IMR-90 (cell line): ENCODE data around the gene COL4A2. TPM values are rescaled to one million over a fixed set of nuclear protein-coding genes. Genes with fewer than 3 reads are reported as not detected.

Source experiments
- ATAC-seq: fragments of 200-7000 bp; cut with Tn5 transposase; 2 replicates; pipeline ENCODE4 v1.9.1; 2020; ENCODE audit warnings: low read depth, mild to moderate bottlenecking, moderate library complexity
- BruUV-seq: library from RNA; stranded (reverse); fragments of 400-500 nt; replicated peaks from 2 replicates; lab custom pipeline; 2021; lab: Mats Ljungman, UMichigan
- CTCF ChIA-PET: fragments of 300-600 bp; formaldehyde crosslinking; extraction: SDS; loops from one replicate; lab custom pipeline; 2021; ENCODE audit warnings: antibody characterized with exemption; lab: Yijun Ruan, JAX
- POLR2A ChIA-PET: fragments of 300-600 bp; sonication (Branson Sonifier 250); formaldehyde crosslinking; loops from one replicate; lab custom pipeline; 2022; ENCODE audit warnings: antibody characterized with exemption; ENCODE audit not compliant: unreplicated experiment; lab: Charles Lee
- DNase-seq: peaks from one replicate; pipeline ENCODE4 v3.0.0; 2013
- H2AFZ ChIP-seq: replicated peaks from 2 replicates; pipeline ENCODE3; 2013; ENCODE audit warnings: low read length, mild to moderate bottlenecking; ENCODE audit not compliant: poor library complexity
- H2AK5ac ChIP-seq: 2 replicates; pipeline ENCODE4 v1.6.1; 2013; ENCODE audit warnings: low read depth, low read length, inconsistent platforms
- H2AK9ac ChIP-seq: replicated peaks from 2 replicates; pipeline ENCODE3; 2013; ENCODE audit warnings: mild to moderate bottlenecking, low read depth, low read length, moderate library complexity; ENCODE audit not compliant: poor library complexity
- H2BK120ac ChIP-seq: 2 replicates; pipeline ENCODE4 v1.6.1; 2013; ENCODE audit warnings: low read depth, low read length, inconsistent platforms
- H2BK15ac ChIP-seq: 3 replicates; pipeline ENCODE4 v1.6.1; 2013; ENCODE audit warnings: low read depth, low read length, inconsistent platforms
- H2BK20ac ChIP-seq: 2 replicates; pipeline ENCODE4 v1.6.1; 2013; ENCODE audit warnings: low read depth, mild to moderate bottlenecking, inconsistent platforms, low read length, moderate library complexity
- H2BK5ac ChIP-seq: 2 replicates; pipeline ENCODE4 v1.6.1; 2013; ENCODE audit warnings: mild to moderate bottlenecking, low read depth, low read length, inconsistent platforms; ENCODE audit not compliant: poor library complexity, severe bottlenecking
- H3K14ac ChIP-seq: replicated peaks from 2 replicates; pipeline ENCODE4 v1.6.1; 2013; ENCODE audit warnings: low read depth, low read length, inconsistent platforms
- H3K18ac ChIP-seq: 2 replicates; pipeline ENCODE4 v1.6.1; 2013; ENCODE audit warnings: low read depth, low read length, control low read depth
- H3K23ac ChIP-seq: 2 replicates; pipeline ENCODE4 v1.6.1; 2013; ENCODE audit warnings: low read depth, low read length, inconsistent platforms
- H3K27ac ChIP-seq: 2 replicates; pipeline ENCODE4 v1.5.1; 2013; ENCODE audit warnings: mild to moderate bottlenecking, control low read depth, low read length; ENCODE audit not compliant: insufficient read depth
- H3K27me3 ChIP-seq: 2 replicates; pipeline ENCODE4 v1.6.1; 2013; ENCODE audit warnings: low read length; ENCODE audit not compliant: control insufficient read depth, insufficient read depth
- H3K36me3 ChIP-seq: 2 replicates; pipeline ENCODE4 v1.6.1; 2013; ENCODE audit warnings: low read length, mixed read lengths; ENCODE audit not compliant: control insufficient read depth, insufficient read depth
- H3K4ac ChIP-seq: 2 replicates; pipeline ENCODE4 v1.6.1; 2013; ENCODE audit warnings: low read depth, low read length, inconsistent platforms
- H3K4me1 ChIP-seq: 2 replicates; pipeline ENCODE4 v1.6.1; 2013; ENCODE audit warnings: low read length, mixed read lengths; ENCODE audit not compliant: control insufficient read depth, insufficient read depth
- H3K4me2 ChIP-seq: 2 replicates; pipeline ENCODE4 v1.6.1; 2013; ENCODE audit warnings: low read depth, mild to moderate bottlenecking, control low read depth, low read length, moderate library complexity
- H3K4me3 ChIP-seq: 2 replicates; pipeline ENCODE4 v1.5.1; 2013; ENCODE audit warnings: low read depth, mild to moderate bottlenecking, control low read depth, low read length, moderate library complexity; ENCODE audit not compliant: insufficient read depth
- H3K56ac ChIP-seq: 2 replicates; pipeline ENCODE4 v1.6.1; 2013; ENCODE audit warnings: low read length, inconsistent platforms; ENCODE audit not compliant: insufficient read depth; ENCODE audit errors: extremely low read depth
- H3K79me1 ChIP-seq, 2 experiments: 2 replicates each; pipeline ENCODE4 v1.6.1; 2013; ENCODE audit warnings: low read length in 2 of 2, inconsistent platforms in 1 of 2, low read depth in 1 of 2
- H3K9ac ChIP-seq: 2 replicates; pipeline ENCODE4 v1.6.1; 2013; ENCODE audit warnings: low read depth, low read length, control low read depth
- H3K9me1 ChIP-seq: 2 replicates; pipeline ENCODE4 v1.6.1; 2013; ENCODE audit warnings: low read length, inconsistent platforms; ENCODE audit not compliant: insufficient read depth
- H3K9me3 ChIP-seq: 2 replicates; pipeline ENCODE4 v1.6.1; 2013; ENCODE audit warnings: low read length; ENCODE audit not compliant: control insufficient read depth, insufficient read depth
- H4K20me1 ChIP-seq: 2 replicates; pipeline ENCODE4 v1.6.1; 2013; ENCODE audit warnings: low read length, inconsistent platforms; ENCODE audit not compliant: insufficient read depth
- H4K5ac ChIP-seq: 2 replicates; pipeline ENCODE4 v1.6.1; 2013; ENCODE audit warnings: mild to moderate bottlenecking, low read depth, low read length, control low read depth
- H4K8ac ChIP-seq, 2 experiments: 2 replicates each; pipeline ENCODE4 v1.6.1; 2013; ENCODE audit warnings: low read depth in 2 of 2, low read length in 2 of 2, control low read depth in 1 of 2, inconsistent platforms in 1 of 2
- H4K91ac ChIP-seq: 2 replicates; pipeline ENCODE4 v1.6.1; 2013; ENCODE audit warnings: low read depth, low read length, inconsistent platforms; ENCODE audit not compliant: insufficient read depth
- MAFK ChIP-seq: IDR thresholded peaks from 2 replicates; pipeline ENCODE4 v1.6.1; 2012; ENCODE audit warnings: low read depth, low read length, improper control_type of control experiment
- RCOR1 ChIP-seq: IDR thresholded peaks from 2 replicates; pipeline ENCODE4 v1.6.1; 2012; ENCODE audit warnings: mild to moderate bottlenecking, low read length, improper control_type of control experiment; ENCODE audit not compliant: insufficient replicate concordance
- WGBS, 2 experiments: methylation state at CpG; one replicate each; pipeline versions ENCODE4 v1.1.5 to v1.1.7; 2013; ENCODE audit warnings: missing lambda C conversion rate in 2 of 2; ENCODE audit not compliant: insufficient read length in 1 of 2; ENCODE audit errors: extremely low coverage in 2 of 2; 5-methylcytosine and 5-hydroxymethylcytosine counted together
- dilution Hi-C: fragments of 300-500 bp; cut with HindIII; formaldehyde crosslinking; loops from one replicate; pipeline ENCODE4 v1.14.3; 2018; ENCODE audit warnings: low sequenced_read_pairs; ENCODE audit not compliant: unreplicated experiment
- in situ Hi-C: fragments of 300-500 bp; cut with MboI; formaldehyde crosslinking; loops from 3 replicates; pipeline ENCODE4 v1.14.3; 2019; ENCODE audit warnings: low sequenced_read_pairs, inconsistent platforms, mixed read lengths
- intact Hi-C: fragments of 100-400 bp; cut with micrococcal nuclease; formaldehyde crosslinking; loops from 2 replicates; pipeline ENCODE4 v1.10.0; 2022
- polyA plus RNA-seq, 3 experiments: library from polyadenylated mRNA; depleted of rRNA; stranded (reverse); fragments of >200 nt; gene quantifications; 2 replicates each; pipeline ENCODE4 v1.2.3, GENCODE V29; 2012; ENCODE audit warnings: low replicate concordance in 1 of 3
- total RNA-seq: library from RNA; depleted of rRNA; stranded (reverse); fragments of >200 nt; gene quantifications from 2 replicates; pipeline ENCODE4 v1.2.3, GENCODE V29; 2012

Gene COL4A2
- total and polyA plus RNA-seq, 2 of the 4 experiments (the other 2 are of a cell fraction), result 90.7 to 457 TPM

- Histone ChIP-seq H2AFZ (no peak overlapping the region), H3K27me3 (no peaks in the 10 kb centered on the region), H2BK120ac (no peak overlapping the region), H2AK5ac (no peak overlapping the region), H3K23ac (peak overlapping the region; percentile 87), H4K8ac (no peak overlapping the region), H3K36me3 (peaks cover 24% of the 10 kb centered on the region), H3K4me2 (peak overlapping the region; percentile 53; the same call in 1 of the 2 replicates), H2BK20ac (no peak overlapping the region), H2BK15ac (no peak overlapping the region), H2BK5ac (no peak overlapping the region), H3K14ac (peak overlapping the region; percentile 34; the same call in 1 of the 2 replicates), H3K4me3 (no peak overlapping the region), H2AK9ac (no peak overlapping the region), H3K4ac (peak overlapping the region; percentile 49; the same call in 1 of the 2 replicates), H3K56ac (no peak overlapping the region), H3K79me1 (peaks cover 13 to 66% of the 10 kb centered on the region in 2 experiments; a peak in 3 of 4 replicates), H4K20me1 (peaks cover 84% of the 10 kb centered on the region), H3K9me3 (no peaks in the 10 kb centered on the region), H3K9me1 (peaks cover 38% of the 10 kb centered on the region), H3K27ac (no peak overlapping the region), H3K18ac (no peak overlapping the region; the same call in 1 of the 2 replicates), H4K91ac (peak overlapping the region; percentile 17; the same call in 1 of the 2 replicates), H4K5ac (no peak overlapping the region), H3K4me1 (peaks cover 34% of the 10 kb centered on the region), H3K9ac (no peak overlapping the region; the same call in 1 of the 2 replicates)
- in situ Hi-C loops, result no loop called here
- CTCF ChIA-PET, result interaction anchor here (1.8 kb wide), 1 partner anchor 56 kb away, joined by 5 read pairs; no protein-coding TSS in a partner anchor
- WGBS, 2 experiments, result 100% methylated on average over 2 of the region's 2 CpGs; no CpG with 5 or more reads in 1 of the 2 experiments
- POLR2A ChIA-PET, result interaction anchor here (1.0 kb wide), 1 partner anchor 45 kb away, joined by 3 read pairs; no protein-coding TSS in a partner anchor
- no peak for DNase-seq
- ATAC-seq, result no peak
- dilution Hi-C loops, result no loop called here
- intact Hi-C loops, result no loop called here
- no TSS peak for BruUV-seq
- TF ChIP-seq RCOR1 (no peak), MAFK (no peak)
Measured at GRCh38 chr13:110302997-110303396, 4.1 kb upstream of the COL4A2 start.
